PC-3 (cell line): ENCODE data around the gene KIF3A.

Experiments
- CTCF ChIP-seq: fragments of 300-600 bp; sonication (generic); conservative IDR thresholded peaks from 2 replicates; pipeline ENCODE4 v1.5.1; 2017; ENCODE audit warnings: antibody characterized with exemption, low read depth, mild to moderate bottlenecking, low read length
- EZH2phosphoT487 ChIP-seq: fragments of 300-600 bp; sonication (generic); IDR thresholded peaks from 2 replicates; pipeline ENCODE4 v1.6.1; 2018; ENCODE audit warnings: mild to moderate bottlenecking, antibody characterized with exemption, low read length, borderline replicate concordance

- TF ChIP-seq CTCF (no peak), EZH2phosphoT487 (no peak)
These were observed 29.4 kb upstream of the KIF3A start for GRCh38 chr5:132766806-132767055.
